IPS-15b (cell line): ENCODE results near the gene AGAP4.
"Not testable (repeated sequence)": the region's sequence is repeated elsewhere in the genome, so short reads cannot be mapped to it uniquely, and the experiment has no call there.

Source experiments
- H3K27me3 ChIP-seq: one replicate; pipeline ENCODE4 v1.6.1; 2013; ENCODE audit warnings: low read length; ENCODE audit not compliant: control insufficient read depth, insufficient read depth
- H3K36me3 ChIP-seq: one replicate; pipeline ENCODE4 v1.6.1; 2013; ENCODE audit warnings: low read length; ENCODE audit not compliant: control insufficient read depth, insufficient read depth
- H3K4me1 ChIP-seq: one replicate; pipeline ENCODE4 v1.6.1; 2013; ENCODE audit warnings: mild to moderate bottlenecking, low read length; ENCODE audit not compliant: control insufficient read depth, insufficient read depth
- H3K4me3 ChIP-seq: one replicate; pipeline ENCODE4 v1.5.1; 2013; ENCODE audit warnings: low read depth, low read length
- H3K9ac ChIP-seq: one replicate; pipeline ENCODE4 v1.6.1; 2013; ENCODE audit warnings: low read depth, mild to moderate bottlenecking, low read length
- H3K9me3 ChIP-seq: one replicate; pipeline ENCODE4 v1.6.1; 2013; ENCODE audit warnings: mild to moderate bottlenecking, low read length; ENCODE audit not compliant: control insufficient read depth, insufficient read depth

AGAP4 gene

GRCh38 chr10:45787212-45787741 is 60.0 kb downstream of the AGAP4 start:
- not testable (repeated sequence) for H3K27me3 ChIP-seq, H3K9me3 ChIP-seq, H3K4me1 ChIP-seq, H3K9ac ChIP-seq, H3K4me3 ChIP-seq, H3K36me3 ChIP-seq

- H3K4me3 ChIP-seq, H3K9ac ChIP-seq, H3K4me1 ChIP-seq, H3K36me3 ChIP-seq, H3K9me3 ChIP-seq, H3K27me3 ChIP-seq: not testable (repeated sequence)
These were observed 61.1 kb downstream of the AGAP4 start for GRCh38 chr10:45786217-45786616.
